Superior temporal gyrus (tissue), 1 donor: ENCODE results near the gene TRIP4.

Experiments
- DNase-seq: peaks from one replicate; pipeline ENCODE4 v3.0.0-alpha.2; 2016; ENCODE audit errors: extremely low spot score

Gene TRIP4

DNA sequence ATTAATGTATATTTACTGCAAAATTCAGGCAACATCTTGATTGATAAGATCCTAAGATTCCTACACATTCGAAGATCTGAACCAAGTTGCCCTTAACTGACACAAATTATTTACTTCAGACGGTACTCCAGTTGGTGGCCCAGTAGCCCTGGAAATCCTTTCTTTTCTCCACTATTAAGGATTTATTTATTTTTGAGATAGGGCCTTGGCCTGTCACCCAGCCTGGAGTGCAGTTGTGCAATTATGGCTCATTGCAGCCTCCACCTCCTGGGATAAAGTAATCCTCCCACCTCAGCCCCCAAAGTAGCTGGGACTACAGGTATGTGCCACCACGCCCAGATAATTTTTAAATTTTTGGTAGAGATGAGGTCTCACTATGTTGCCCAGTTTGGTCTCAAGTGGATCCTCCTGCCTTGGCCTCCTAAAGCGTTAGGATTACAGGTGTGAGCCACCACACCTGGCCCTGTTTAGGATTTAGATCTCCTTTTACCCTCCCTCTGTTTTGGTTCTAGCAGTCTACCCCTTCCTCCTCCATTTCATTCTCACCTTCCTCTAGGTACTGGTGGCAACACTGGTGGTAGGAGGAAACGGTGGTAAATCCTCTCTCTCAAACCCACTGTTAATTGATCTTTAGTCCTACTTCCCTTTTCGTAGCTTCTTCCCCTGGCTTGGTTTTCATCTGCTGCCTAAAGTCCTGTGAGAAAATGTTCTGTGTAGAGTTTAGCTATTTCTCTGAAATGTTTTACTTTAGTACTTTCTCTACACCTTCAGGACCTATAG lies 60.1 kb downstream of the TRIP4 start:
- DNase-seq = no peak

DNA sequence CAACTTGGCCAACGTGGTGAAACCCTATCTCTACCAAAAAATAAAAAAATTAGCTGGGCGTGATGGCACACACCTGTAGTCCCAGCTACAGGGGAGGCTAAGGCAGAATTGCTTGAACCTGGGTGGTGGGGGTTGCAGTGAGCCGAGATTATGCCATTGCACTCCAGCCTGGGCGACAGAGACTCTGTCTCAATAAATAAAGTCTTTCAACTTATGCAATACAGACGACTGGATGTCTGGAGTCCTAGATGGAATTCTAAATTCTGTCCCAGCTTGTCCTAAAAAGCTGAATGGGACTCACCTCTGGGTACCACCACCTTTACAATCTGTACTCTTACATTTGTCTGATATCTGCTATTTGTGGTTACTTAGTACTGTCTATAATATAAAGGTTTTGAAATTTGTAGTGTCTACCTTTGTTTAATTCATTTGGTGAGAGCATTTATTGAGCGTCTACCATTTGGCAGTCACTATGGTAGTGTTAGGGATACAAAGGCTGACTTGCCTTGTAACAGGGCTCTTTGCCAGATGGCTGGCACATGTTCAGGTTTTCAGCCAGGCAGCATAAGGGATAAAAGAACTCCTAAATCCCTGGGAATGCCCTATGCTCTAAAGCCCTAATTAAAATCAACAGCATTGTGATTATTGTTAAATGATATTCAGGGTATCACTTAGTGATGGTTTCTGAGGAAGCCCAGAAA lies 65.5 kb downstream of the TRIP4 start:
- peak; percentile 67 for DNase-seq

GRCh38 chr15:64453689-64454037 lies 66.0 kb downstream of the TRIP4 start:
- no peak for DNase-seq

- no peak for DNase-seq
Observed at GRCh38 chr15:64454282-64454681, 66.6 kb downstream of the TRIP4 start.

- DNase-seq = no peak
Observed at GRCh38 chr15:64455961-64456371, 68.3 kb downstream of the TRIP4 start.

GRCh38 chr15:64456634-64457108 lies 69.0 kb downstream of the TRIP4 start:
- DNase-seq = no peak

DNA sequence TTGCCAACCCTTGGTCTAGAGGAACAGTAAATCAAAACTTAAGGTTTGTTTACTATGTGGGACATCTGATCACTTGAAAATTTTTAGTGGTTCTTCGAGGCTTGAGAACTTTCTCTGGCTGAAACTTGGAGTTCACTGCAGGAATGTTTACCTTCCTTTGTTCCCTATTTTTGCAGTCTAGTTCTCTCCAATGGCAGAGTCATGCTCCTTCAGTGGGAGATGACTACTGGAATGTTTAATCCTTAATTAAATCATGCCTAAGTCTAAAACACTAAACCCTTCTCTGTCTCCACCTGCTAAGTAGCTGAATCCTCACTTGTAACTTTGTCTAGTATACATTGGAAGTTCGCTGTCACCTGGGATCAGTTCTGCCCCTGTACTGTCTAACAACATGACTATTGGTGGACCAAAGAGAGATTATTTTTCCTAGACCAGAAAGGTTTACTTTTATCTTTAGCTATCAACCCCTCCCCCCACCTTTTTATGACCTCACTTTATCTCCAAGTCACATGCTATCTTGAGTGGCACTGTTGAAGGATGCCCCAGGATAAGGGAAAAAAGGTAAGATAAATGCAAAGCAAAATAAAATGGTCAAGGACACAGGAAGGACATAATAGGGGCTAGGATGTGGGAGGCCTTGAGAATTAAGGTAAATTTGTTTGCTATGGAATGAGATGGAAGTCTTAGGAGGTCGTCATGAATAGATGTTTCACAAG lies 71.6 kb downstream of the TRIP4 start:
- no peak for DNase-seq

DNA sequence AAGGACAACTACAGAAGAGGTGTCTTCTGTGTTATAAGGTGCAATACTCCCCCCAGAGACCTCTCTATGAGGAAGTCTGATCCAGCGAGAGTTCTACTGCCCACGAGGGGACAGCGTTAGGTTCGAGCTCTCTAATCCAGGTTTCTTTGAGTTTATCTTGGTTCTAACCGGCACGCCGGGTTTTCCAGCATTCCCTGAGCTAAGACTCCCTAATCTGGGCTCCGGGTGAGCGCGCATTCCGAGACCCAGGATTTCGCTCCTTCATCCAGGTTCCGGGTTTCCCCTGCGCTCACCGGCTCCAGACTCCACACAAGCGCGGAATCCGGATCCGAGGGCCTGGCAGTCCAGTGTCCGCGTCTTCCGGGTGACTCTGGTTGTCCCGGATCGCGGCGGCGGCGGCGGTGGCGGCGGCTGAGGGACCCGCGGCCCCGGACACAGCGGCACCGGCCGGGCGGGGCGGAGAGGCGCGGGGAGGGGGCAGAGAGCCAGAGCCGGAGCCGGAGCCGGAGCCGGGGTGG lies 72.6 kb downstream of the TRIP4 start, which contains the start of gene ZNF609:
TSS of gene ZNF609 (plus strand) at position 373 of the 518 bp plus-strand sequence. CDS start 38,842 bp downstream, outside the sequence.
- DNase-seq = peak; percentile 94

DNA sequence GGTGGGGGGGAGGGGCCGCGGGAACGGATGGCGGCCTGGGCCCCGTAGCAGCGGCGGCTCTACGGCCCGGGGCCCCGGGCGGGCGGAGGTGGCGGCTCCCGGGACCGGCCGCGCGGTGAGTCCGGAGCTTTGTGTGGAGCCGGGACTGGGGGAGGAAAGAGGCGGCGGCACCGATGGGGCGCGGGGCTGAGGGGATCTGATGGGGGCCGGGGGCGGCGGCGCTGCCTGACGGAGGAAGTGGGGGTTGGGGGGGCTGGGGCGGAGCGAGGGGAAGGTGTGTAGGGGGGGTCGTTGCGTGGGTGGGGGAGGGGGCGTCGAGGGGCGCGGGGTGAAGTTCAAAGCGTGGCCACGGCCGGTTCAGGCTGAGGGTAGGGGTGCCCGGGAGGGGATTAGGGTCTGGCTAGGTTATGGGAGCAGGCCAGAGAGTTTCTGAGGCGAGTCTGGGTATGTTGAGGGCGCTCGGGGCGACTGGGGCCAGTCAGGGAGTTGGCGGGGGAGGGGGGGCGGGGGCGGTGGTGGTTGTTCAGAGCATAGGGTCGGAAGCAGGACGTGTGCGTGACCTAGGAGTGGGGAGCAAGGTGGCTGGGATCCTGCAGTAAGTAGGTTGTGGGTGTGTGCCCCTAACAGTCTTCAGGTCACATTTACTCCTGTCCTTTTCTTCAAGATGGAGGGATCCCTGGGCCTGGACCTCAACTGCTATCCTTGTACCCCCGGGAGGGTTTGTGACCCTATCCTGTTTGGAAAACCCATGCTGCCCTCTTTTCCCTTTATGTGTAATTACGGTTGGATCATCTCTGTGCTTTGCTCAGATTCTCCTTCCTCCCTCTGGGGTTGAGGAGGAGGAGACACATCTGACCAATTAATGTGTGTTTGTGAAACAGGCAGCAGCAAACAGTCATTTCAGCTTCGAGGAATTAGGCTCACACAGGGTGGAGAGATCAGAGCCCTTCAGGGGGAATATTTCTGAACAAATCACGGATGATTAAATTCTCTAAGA lies 73.4 kb downstream of the TRIP4 start:
- DNase-seq = peak; percentile 84

GRCh38 chr15:64461721-64462162 lies 74.1 kb downstream of the TRIP4 start:
- DNase-seq = no peak

DNA sequence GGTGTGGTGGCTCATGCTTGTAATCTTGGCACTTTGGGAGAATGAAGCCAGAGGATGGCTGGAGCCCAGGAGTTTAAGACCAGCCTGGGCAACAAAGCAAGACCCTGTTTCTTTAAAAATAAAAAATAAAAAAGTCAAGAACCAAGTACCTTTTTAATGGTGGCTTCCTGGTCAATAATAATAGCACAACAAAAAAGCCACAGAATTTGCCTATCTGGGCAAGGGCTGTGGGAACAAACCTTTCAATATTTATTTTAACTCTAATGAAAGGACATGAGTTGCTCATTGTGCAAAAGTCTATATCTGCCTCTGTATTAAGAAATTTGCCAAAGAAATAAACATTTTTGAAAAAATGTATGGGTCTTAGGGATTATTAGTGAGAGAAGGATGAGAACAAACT lies 74.9 kb downstream of the TRIP4 start:
- DNase-seq = no peak

GRCh38 chr15:64464276-64465005 lies 76.8 kb downstream of the TRIP4 start:
- DNase-seq = no peak

- no peak for DNase-seq
Observed at GRCh38 chr15:64466408-64467141, 78.9 kb downstream of the TRIP4 start.

GRCh38 chr15:64472161-64472560 lies 84.5 kb downstream of the TRIP4 start:
- no peak for DNase-seq

DNA sequence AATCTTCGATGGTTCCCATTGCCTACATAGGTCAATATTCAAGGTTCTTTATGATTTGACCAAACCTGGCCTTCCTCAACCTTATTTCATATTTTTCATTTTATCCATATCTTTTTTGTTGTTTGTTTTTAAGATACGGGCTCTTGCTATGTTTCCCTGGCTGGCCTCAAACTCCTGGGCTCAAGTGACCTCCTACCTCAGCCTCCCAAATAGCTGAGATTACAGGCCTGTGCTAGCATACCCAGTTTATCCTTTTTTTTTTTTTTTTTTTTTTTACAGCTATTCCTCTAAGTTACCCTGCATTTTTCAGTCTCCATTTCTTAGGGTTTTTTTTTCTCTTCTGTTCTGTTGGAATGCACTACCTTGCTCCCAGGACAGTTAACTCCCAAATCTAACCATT lies 87.2 kb downstream of the TRIP4 start:
- no peak for DNase-seq

DNA sequence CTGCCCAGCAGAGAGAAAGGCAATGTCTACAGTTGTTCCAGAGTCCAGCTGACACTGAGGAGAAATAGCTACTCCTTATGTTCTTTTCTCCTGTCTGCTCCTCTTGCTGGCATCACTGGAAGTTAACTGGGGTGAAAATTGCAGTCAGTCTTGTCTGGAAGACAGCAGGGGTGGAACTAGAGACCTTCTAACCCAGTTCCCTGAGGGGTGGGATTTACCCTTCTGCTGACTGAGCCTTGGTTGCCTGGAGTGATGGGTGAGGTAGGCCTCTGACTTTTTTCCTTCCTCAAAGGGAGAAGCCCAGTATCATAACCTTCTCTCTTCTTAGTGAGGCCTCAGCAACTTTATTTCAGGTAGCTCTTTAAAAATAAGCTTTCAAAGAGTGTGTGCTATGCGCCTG lies 88.9 kb downstream of the TRIP4 start:
- DNase-seq = no peak

- no peak for DNase-seq
Observed at GRCh38 chr15:64478863-64479262, 91.2 kb downstream of the TRIP4 start.

DNA sequence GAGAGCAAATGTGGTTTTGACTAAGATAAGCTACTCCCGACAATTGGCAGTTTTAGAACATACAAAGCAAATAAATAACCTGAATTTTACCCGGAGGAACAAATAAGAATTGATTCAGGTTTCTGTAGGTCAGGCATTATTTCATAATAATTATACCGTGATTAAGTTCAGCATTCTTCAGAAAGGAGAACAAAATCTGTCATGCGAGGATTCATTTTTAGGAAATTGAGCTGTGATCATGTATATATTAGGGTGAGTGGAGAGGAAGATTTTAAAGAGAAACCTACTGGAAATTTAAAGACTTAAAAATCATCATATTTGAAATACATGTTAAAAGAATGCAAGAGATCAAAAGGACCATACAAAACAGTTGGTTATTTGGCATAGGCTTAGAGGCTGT lies 93.3 kb downstream of the TRIP4 start:
- no peak for DNase-seq

- DNase-seq = no peak
Observed at GRCh38 chr15:64483749-64484148, 96.1 kb downstream of the TRIP4 start.

GRCh38 chr15:64485796-64486195 lies 98.2 kb downstream of the TRIP4 start:
- DNase-seq = no peak
